GDM1 (cell line): ENCODE results near the gene S100PBP.
"Not testable (repeated sequence)": the region's sequence is repeated elsewhere in the genome, so short reads cannot be mapped to it uniquely, and the experiment has no call there.

Source experiments
- DNase-seq: peaks from one replicate; lab custom pipeline; 2025; lab: John Stamatoyannopoulos, UW

S100PBP gene

DNA sequence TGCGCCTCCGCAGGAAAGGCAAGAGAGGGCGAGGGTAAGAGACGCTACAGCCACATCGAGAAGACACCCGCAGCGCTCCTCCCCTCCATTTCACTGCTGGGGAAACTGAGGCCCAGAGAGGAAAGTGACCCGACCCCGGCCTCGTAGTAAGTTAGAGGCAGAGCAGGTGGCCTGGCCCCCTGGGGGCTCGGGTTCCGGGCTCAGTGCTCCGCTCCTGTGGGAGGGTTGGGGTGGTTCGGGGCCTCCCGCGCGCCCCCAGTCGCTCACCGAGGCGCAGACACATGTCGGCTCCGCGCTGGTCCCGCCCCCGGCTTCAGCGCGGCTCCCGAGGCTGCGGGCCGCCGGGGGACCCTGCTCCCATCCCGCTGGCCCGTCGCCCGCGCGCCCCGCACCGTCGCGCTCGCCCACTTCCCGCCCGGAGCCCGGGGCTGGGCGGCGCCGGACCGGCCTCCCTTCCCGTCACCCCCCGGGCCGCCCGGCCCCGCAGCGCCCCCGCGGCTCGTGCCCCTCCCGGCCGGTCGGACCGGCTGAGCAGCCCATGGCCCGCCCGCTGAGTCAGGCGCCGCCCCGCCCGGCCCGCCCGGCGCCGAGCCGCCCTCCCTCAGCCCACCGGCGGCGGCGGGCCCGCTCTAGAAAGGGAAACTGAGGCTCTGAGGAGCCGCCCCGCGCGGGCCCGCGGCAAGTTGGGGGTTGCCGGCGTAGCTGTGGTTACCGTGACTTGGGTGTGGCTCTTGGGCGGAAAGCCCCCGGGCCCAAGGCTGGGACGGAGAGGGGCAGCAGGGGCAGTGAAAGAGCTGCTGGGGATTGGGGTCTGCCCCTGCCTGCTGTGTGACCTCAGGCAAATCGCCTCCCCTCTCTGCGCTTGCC, 83.7 kb downstream of the S100PBP start, which contains the start of gene TMEM54:
Gene TMEM54, minus strand, starts transcription at position 434 of the 867 bp plus-strand sequence. Its CDS starts 151 bp downstream, at position 283.
- DNase-seq = no peak

DNA sequence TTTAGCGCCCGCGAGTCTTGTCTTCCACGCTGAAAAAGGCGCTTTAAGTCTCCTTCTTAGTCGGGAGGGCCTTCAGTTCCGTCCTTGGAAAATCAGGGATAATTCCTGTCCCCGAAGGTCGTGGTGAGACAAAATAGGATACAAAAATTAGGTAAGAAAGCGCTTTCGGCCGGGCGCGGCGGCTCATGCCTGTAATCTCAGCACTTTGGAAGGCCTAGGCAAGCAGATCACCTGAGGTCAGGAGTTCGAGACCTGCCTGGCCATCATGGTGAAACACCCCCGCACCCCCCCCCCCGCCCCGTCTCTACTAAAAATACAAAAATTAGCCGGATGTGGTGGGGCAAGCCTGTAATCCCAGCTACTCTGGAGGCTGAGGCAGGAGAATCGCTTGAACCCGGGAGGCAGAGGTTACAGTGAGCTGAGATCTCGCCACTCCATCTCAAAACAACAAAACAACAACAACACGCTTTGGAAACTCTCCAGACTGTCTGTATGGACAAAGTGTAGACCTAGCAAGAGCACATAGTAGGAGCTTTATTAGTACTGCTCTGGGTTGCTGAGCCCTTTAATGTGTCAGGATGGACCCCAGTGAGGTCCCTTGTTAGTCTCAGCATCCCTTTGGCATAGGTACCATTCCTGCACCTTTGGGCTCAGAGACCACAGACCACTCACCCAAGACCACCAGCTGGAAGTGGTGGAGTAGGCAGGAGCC, 84.5 kb downstream of the S100PBP start:
- no peak for DNase-seq

DNA sequence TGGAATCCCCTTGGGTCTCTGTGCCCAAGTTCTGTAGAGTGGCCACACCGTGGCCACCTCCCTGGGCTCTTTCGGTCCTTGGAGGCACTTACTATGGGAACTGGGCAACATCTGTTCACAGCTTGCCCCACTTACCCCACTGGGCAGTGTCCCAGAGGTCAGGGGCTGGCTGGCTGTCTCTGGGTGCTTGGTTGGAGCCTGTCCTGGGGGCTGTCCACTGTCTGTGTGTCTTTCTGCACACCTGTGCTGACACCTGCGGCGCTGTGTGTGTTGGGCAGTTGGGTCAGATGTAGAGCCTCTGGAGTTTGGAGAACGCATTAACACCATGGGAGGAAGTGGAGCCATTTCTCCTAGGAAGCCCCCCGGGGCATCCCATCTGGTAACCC, 85.1 kb downstream of the S100PBP start:
- no peak for DNase-seq

DNA sequence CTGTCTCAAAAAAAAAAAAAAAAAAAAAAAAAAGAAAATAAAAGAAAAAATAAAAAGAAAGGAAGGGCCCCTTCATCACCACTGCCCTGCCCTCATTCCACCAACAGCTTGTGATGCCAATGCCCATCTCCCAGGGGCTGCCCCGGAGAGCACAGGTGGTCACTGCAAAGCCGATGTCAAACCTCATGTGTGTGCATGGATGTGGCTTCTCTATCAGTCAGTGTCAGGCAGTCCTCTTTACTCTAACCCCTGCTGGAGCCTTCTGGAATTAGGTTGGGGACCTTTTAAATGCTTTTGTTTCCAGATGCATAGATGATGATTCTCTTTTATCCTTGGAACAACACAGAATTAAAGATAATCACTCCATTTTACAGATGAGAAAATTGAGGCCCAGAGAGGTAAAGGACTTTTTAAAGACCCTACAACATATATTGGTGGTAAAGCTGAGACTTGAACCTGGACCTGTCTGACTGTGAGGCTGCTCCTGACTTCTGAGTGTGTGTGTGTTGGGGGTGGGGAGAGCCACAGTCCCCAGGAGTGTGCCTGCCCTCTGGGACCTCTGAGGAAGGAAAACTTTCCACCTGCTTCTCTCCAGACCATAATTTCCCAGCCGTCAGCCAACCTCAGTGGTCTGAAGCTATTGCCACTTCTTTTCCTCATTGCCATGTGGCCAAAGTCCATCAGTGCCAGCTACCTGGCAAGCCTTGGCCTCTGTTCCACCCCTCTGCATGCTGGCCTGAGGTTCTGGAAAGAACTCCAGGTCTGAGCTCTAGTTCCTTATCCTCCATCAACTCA, 86.7 kb downstream of the S100PBP start:
- no peak for DNase-seq

DNA sequence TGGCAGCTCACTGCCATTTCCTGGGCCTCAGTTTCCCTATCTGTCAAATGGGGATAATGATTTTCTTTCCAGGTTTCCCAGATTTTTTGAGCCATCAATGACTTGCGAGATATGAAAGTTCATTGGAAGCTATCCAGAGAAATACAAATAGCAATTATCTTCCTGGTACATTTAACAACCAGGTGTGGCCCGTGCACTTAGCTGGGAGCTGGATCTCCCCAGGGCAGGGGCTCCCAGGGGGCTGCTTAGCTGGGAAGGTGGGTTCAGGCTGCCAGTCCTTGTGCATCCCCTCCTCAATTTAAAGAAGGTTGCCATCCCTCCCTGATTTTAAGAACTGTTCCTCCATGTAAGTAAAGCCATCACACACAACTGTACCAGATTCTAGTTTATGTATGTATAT, 87.3 kb downstream of the S100PBP start:
- DNase-seq = no peak

DNA sequence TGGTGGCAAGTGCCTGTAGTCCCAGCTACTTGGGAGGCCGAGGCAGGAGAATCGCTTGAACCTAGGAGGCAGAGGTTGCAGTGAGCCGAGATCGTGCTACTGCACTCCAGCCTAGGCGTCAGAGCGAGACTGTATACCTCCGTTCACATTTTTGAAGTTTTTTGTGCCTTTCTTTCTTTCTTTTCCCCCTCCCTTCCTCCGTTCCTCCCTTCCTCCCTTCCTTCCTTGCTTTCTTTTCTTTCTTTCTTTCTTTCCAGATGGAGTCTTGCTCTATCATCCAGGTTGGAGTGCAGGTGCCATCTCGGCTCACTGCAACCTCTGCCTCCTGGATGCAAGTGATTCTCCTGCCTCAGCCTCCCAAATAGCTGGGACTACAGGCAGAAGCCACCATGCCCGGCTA, 88.1 kb downstream of the S100PBP start:
- not testable (repeated sequence) for DNase-seq

DNA sequence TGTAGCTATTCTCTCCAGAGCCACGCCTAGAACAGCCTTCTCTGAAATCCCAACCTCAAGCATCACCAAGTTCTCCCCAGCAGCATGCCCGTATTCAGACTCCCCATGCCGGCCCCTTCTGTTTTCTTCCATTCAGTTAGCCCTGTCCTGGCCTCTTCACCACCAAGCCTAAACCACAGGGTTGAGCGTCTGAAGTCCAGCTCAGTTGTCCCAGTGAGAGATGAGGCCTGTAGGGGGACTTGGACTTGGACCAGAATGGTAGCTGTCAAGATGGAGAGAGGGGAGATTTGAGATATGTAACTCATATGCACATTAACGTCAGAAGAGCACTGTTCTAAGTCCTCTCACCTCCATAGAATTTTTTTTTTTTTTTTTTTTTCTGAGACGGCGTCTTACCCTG, 89.2 kb downstream of the S100PBP start:
- no peak for DNase-seq

DNA sequence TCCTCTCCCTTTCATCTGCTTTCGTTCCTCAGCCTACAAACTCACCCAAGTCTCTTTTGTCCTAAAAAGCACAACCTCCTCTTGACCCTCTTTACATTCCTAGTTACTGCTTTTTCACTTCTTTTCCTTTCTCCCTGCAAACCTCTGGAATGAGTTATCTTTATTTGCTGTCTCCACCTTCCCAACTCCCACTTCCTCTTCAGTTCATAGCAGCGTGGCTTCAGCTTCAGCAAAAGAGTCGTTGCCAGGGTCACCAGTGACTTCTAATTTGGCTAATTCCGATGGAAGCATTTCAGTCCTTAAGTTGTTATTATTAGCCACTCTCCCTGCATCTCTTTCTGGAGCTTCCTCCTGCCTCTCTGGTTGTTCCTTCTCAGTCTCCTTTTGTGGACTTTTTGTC, 90.0 kb downstream of the S100PBP start:
- no peak for DNase-seq
